Measurements from ENCODE around the gene ZNF217.
"Not testable (repeated sequence)": the region's sequence is repeated elsewhere in the genome, so short reads cannot be mapped to it uniquely, and the experiment has no call there.

The ZNF217 gene

DNA sequence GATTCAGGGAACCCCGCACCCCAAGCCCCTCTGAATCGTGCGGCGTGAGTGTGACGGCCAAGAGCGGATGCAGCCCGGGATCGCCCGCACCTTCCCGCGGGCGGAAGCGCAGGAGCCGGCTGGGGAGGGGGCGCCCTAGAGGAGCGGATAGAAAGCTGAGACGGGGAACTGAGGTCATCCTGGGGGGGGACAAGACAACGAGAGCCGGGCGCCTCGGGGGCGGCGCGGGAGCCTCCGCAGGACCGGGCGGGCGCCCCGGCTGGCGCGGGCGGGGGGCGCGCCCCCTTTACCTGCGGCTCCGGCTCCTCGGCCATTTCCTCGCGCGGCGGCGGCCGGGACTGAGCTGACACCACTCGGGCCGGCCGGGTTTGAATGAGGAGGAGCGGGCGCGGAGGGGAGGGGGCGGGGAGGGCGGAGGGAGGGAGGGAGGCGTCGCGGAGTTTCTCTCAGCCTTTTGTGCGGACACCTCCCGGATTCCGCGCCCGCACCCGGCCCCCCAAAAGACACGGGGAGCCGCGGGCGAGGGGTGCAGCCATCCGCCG lies at the start of gene ZNF217:
ZNF217 (minus strand) TSS at position 374 of the 542 bp plus-strand sequence. CDS start 11,013 bp downstream, outside the sequence.
- Histone ChIP-seq H3K4me3 (ENCODE audit: low read length) (peak within 1 kb of the TSS; percentile 31), H3K9ac (ENCODE audit: low read length) (peak within 1 kb of the TSS; percentile 90)
- not testable (repeated sequence) for H3K4me1 ChIP-seq (ENCODE audit: control insufficient read depth, insufficient read depth, low read length); H3K36me3 ChIP-seq (ENCODE audit: control insufficient read depth, insufficient read depth, low read length); H3K27me3 ChIP-seq (ENCODE audit: control insufficient read depth, insufficient read depth, low read length); H3K9me3 ChIP-seq (ENCODE audit: control insufficient read depth, low read length)

DNA sequence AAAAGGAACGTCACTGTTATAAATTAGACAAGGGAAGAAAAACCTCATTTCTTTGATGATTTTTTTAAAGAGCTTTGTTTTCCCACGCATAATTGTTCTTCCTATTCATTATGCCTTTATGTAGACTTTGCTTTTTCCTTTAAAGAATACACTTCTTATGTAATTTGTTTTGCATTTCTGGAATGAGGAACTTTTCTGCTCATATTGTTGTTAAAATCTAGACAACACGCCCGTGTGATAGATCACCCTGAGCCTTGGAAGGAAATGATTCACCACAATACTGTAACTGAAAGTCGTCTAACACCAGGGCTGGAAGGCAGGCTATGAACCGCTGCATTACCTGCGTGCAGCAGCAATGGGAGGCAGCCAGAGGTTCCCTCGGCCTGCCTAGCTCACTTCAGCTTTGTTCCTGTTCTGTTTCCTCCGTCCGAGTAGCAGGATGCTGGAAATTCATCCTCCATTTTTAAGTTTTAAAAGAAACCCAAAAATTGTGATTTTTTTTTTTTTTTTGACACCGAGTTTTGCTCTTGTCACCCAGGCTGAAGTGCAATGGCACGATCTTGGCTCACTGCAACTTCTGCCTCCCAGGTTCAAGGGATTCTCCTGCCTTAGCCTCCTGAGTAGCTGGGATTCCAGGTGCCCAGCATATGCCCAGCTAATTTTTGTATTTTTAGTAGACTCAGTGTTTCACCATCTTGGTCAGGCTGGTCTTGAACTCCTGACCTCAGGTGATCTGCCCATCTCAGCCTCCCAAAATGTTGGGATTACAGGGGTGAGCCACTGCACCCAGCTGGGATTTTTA lies 49.6 kb upstream of the ZNF217 start:
- no peak overlapping the region for H3K4me3 ChIP-seq (ENCODE audit: low read length)

GRCh38 chr20:53642196-53643030 lies 48.8 kb upstream of the ZNF217 start:
- no peaks in the 10 kb centered on the region for H3K9me3 ChIP-seq (ENCODE audit: control insufficient read depth, low read length)
- H3K27me3 ChIP-seq (ENCODE audit: control insufficient read depth, insufficient read depth, low read length) = no peaks in the 10 kb centered on the region
- H3K36me3 ChIP-seq (ENCODE audit: control insufficient read depth, insufficient read depth, low read length) = no peaks in the 10 kb centered on the region
- H3K9ac ChIP-seq (ENCODE audit: low read length) = peak overlapping the region; percentile 33
- peaks cover 20% of the 10 kb centered on the region for H3K4me1 ChIP-seq (ENCODE audit: control insufficient read depth, insufficient read depth, low read length)
- H3K4me3 ChIP-seq (ENCODE audit: low read length) = no peak overlapping the region

More for the DNA sequence above, 49.6 kb upstream of the ZNF217 start:
- H3K4me1 ChIP-seq (ENCODE audit: control insufficient read depth, insufficient read depth, low read length) = peaks cover 20% of the 10 kb centered on the region
- H3K9me3 ChIP-seq (ENCODE audit: control insufficient read depth, low read length) = no peaks in the 10 kb centered on the region
- no peaks in the 10 kb centered on the region for H3K36me3 ChIP-seq (ENCODE audit: control insufficient read depth, insufficient read depth, low read length)
- peak overlapping the region; percentile 33 for H3K9ac ChIP-seq (ENCODE audit: low read length)
- no peaks in the 10 kb centered on the region for H3K27me3 ChIP-seq (ENCODE audit: control insufficient read depth, insufficient read depth, low read length)

DNA sequence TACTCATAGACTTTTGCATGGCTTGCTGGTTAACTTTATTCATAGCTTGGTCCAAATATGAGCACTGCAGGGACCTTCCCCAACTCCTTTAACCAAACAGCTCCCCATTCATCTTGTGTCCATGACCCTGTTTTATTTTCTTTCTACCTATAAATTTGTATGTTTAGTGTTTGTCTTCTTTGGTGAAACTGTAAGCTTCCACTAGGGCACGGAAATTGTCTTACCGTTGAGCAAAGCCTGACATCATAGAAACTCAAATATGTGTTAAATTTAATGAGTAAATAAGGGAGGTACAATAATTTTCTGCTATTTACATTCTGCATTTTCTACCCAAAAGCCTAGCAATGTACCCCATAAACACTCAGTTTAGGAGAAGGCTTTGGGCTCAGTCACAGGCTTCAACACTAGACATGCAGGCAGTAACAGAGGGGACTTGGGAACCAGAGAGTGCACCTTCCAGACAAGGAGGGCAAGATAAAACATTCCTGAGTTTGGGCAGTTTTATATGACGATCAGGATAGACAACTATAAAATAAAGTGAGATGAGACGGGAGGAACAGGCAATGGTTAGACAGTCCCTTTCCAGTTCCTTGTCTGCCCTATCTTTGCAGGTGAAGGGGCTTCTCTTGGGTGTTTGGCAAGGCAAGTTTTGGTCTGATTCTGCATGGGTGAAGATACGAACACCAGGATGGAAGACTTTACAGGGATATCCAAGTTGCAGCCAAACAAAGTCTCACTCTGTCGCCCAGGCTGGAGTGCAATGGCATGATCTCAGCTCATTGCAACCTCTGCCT lies 46.2 kb upstream of the ZNF217 start:
- H3K4me1 ChIP-seq (ENCODE audit: control insufficient read depth, insufficient read depth, low read length) = peaks cover 20% of the 10 kb centered on the region
- H3K9me3 ChIP-seq (ENCODE audit: control insufficient read depth, low read length) = no peaks in the 10 kb centered on the region
- H3K9ac ChIP-seq (ENCODE audit: low read length) = no peak overlapping the region
- H3K4me3 ChIP-seq (ENCODE audit: low read length) = no peak overlapping the region
- no peaks in the 10 kb centered on the region for H3K36me3 ChIP-seq (ENCODE audit: control insufficient read depth, insufficient read depth, low read length)
- no peaks in the 10 kb centered on the region for H3K27me3 ChIP-seq (ENCODE audit: control insufficient read depth, insufficient read depth, low read length)

- H3K4me1 ChIP-seq (ENCODE audit: control insufficient read depth, insufficient read depth, low read length) = peaks cover 20% of the 10 kb centered on the region
- no peaks in the 10 kb centered on the region for H3K36me3 ChIP-seq (ENCODE audit: control insufficient read depth, insufficient read depth, low read length)
- no peak overlapping the region for H3K9ac ChIP-seq (ENCODE audit: low read length)
- no peaks in the 10 kb centered on the region for H3K27me3 ChIP-seq (ENCODE audit: control insufficient read depth, insufficient read depth, low read length)
- no peaks in the 10 kb centered on the region for H3K9me3 ChIP-seq (ENCODE audit: control insufficient read depth, low read length)
- H3K4me3 ChIP-seq (ENCODE audit: low read length) = no peak overlapping the region
These were observed 45.5 kb upstream of the ZNF217 start for GRCh38 chr20:53639128-53639527.

DNA sequence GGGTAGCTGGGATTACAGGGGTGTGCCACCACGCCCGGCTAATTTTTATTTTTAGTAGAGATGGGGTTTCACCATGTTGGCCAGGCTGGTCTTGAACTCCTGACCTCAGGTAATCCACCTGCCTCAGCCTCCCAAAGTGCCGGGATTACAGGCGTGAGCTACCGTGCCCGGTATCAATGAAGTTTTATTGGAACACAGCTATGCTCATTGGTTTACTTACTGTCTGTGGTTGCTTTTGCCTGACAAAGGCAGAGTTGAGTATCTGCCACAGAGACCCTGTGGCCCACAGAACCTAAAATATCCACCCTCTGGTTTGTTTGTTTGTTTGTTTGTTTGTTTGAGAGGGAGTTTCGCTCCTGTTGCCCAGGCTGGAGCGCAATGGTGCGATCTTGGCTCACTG lies 43.7 kb upstream of the ZNF217 start:
- not testable (repeated sequence) for H3K27me3 ChIP-seq (ENCODE audit: control insufficient read depth, insufficient read depth, low read length); H3K9me3 ChIP-seq (ENCODE audit: control insufficient read depth, low read length); H3K4me1 ChIP-seq (ENCODE audit: control insufficient read depth, insufficient read depth, low read length); H3K9ac ChIP-seq (ENCODE audit: low read length); H3K36me3 ChIP-seq (ENCODE audit: control insufficient read depth, insufficient read depth, low read length); H3K4me3 ChIP-seq (ENCODE audit: low read length)

- Histone ChIP-seq H3K36me3 (ENCODE audit: control insufficient read depth, insufficient read depth, low read length) (no peaks in the 10 kb centered on the region), H3K9ac (ENCODE audit: low read length) (no peak overlapping the region), H3K9me3 (ENCODE audit: control insufficient read depth, low read length) (no peaks in the 10 kb centered on the region), H3K4me1 (ENCODE audit: control insufficient read depth, insufficient read depth, low read length) (peaks cover 7% of the 10 kb centered on the region), H3K27me3 (ENCODE audit: control insufficient read depth, insufficient read depth, low read length) (no peaks in the 10 kb centered on the region), H3K4me3 (ENCODE audit: low read length) (no peak overlapping the region)
These were observed 43.0 kb upstream of the ZNF217 start for GRCh38 chr20:53636540-53637097.

DNA sequence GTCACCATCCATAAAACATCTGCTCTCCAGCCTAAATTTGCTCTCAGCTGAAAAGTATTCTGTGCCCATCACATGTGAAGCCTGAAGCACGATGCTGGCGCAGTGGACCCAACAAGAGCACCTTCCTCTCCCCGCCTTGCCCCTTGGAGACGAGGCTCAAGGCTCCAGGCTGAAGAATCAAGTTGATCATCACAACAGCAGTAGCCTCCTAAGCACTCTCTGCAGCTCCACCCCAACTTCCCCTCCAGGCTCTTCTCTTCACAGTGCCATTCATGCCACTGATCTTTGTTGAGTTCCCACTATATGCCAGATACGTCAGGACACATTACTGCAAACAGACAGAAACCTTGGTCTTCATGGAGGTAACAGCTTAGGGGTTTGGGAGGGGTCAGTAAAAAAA lies 41.6 kb upstream of the ZNF217 start:
- no peaks in the 10 kb centered on the region for H3K36me3 ChIP-seq (ENCODE audit: control insufficient read depth, insufficient read depth, low read length)
- H3K9ac ChIP-seq (ENCODE audit: low read length) = no peak overlapping the region
- H3K4me3 ChIP-seq (ENCODE audit: low read length) = no peak overlapping the region
- H3K9me3 ChIP-seq (ENCODE audit: control insufficient read depth, low read length) = no peaks in the 10 kb centered on the region
- H3K4me1 ChIP-seq (ENCODE audit: control insufficient read depth, insufficient read depth, low read length) = peaks cover 7% of the 10 kb centered on the region
- no peaks in the 10 kb centered on the region for H3K27me3 ChIP-seq (ENCODE audit: control insufficient read depth, insufficient read depth, low read length)

DNA sequence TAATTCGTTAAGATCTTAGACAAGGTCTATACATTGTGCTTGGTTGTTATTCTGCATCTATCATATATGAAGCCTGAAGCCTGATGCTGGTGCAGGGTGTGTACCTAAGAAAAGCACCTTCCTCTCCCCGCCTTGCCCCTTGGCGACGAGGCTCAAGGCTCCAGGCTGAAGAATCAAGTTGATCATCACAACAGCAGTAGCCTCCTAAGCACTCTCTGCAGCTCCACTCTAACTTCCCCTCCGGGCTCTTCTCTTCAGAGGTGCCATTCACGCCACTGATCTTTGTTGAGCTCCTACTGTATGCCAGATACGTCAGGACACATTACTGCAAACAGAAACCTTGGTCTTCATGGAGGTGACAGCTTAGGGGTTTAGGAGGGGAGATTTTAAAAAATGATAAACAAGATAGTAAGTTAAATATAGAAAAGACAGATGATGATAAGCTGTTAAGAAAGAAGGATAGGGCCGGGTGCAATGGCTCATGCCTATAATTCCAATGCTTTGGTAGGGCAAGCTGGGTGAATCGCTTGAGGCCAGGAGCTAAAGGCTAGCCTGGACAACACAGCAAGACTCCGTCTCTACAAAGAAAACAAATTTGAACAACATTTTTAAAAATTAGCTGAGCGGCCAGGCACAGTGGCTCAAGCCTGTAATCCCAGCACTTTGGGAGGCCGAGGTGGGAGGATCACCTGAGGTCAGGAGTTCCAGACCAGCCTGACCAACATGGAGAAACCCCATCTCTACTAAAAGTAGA lies 38.4 kb upstream of the ZNF217 start:
- Histone ChIP-seq H3K4me3 (ENCODE audit: low read length) (no peak overlapping the region), H3K9me3 (ENCODE audit: control insufficient read depth, low read length) (no peaks in the 10 kb centered on the region), H3K9ac (ENCODE audit: low read length) (no peak overlapping the region), H3K27me3 (ENCODE audit: control insufficient read depth, insufficient read depth, low read length) (no peaks in the 10 kb centered on the region), H3K4me1 (ENCODE audit: control insufficient read depth, insufficient read depth, low read length) (no peaks in the 10 kb centered on the region), H3K36me3 (ENCODE audit: control insufficient read depth, insufficient read depth, low read length) (no peaks in the 10 kb centered on the region)

DNA sequence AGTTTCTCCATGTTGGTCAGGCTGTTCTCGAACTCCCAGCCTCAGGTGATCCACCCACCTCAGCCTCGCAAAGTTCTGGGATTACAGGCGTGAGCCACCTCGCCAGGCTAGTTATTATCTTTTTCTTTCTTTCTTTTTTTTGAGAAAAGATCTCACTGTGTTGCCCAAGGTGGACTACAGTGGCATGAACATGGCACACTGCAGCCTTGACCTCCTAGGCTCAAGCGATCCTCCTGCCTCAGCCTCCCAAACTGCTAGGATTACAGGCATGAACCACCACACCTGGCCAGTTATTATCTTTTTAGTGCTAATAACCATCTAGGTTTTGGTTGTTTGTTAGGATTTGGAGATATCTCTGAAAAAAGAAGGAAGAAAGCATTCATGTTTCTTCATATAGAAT lies 35.8 kb upstream of the ZNF217 start:
- H3K36me3 ChIP-seq (ENCODE audit: control insufficient read depth, insufficient read depth, low read length) = no peaks in the 10 kb centered on the region
- no peaks in the 10 kb centered on the region for H3K27me3 ChIP-seq (ENCODE audit: control insufficient read depth, insufficient read depth, low read length)
- no peaks in the 10 kb centered on the region for H3K9me3 ChIP-seq (ENCODE audit: control insufficient read depth, low read length)
- H3K9ac ChIP-seq (ENCODE audit: low read length) = no peak overlapping the region
- no peak overlapping the region for H3K4me3 ChIP-seq (ENCODE audit: low read length)
- no peaks in the 10 kb centered on the region for H3K4me1 ChIP-seq (ENCODE audit: control insufficient read depth, insufficient read depth, low read length)

- not testable (repeated sequence) for H3K27me3 ChIP-seq (ENCODE audit: control insufficient read depth, insufficient read depth, low read length); H3K9me3 ChIP-seq (ENCODE audit: control insufficient read depth, low read length); H3K9ac ChIP-seq (ENCODE audit: low read length); H3K4me1 ChIP-seq (ENCODE audit: control insufficient read depth, insufficient read depth, low read length); H3K4me3 ChIP-seq (ENCODE audit: low read length); H3K36me3 ChIP-seq (ENCODE audit: control insufficient read depth, insufficient read depth, low read length)
These were observed 35.1 kb upstream of the ZNF217 start for GRCh38 chr20:53628758-53629157.

Data from mucosa of stomach (tissue), 1 donor.